Lung microvascular endothelial cell (primary cell): ENCODE results near the gene C20orf141. TPM values are rescaled to one million over a fixed set of nuclear protein-coding genes. Genes with fewer than 3 reads are reported as not detected.

Experiments used
- DNase-seq, 2 donors: peaks; one replicate each; pipeline versions ENCODE4 v3.0.0 to v3.0.0-alpha.2; 2010; ENCODE audit warnings: low read depth in 2 of 2
- total RNA-seq: library from RNA; depleted of rRNA; stranded (reverse); fragments of >200 nt; gene quantifications from 2 replicates; pipeline ENCODE4 v1.2.1, GENCODE V29; 2014

C20orf141 gene
- total RNA-seq, 1 donor from 2014 or later, result not detected

DNA sequence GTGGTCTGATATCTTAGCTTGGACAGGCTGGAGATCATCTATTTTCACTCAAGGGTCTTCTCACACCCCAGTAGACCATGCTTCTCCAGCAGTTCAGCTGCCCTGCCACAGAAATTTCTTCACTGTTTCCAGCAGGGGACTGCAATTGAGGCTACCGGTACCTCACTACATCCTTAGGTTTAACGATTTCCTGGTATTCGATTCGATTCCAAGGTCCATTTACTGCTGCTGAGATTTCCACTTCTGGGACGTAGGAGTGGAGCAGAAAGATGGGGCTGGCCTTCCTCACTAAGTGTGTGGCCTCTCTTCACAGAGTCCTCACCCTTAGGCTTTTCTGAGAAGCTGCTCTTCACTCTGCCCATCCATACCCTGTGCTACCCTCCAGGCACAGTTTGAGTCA lies 31.9 kb downstream of the C20orf141 start:
- DNase-seq, result no peak

DNA sequence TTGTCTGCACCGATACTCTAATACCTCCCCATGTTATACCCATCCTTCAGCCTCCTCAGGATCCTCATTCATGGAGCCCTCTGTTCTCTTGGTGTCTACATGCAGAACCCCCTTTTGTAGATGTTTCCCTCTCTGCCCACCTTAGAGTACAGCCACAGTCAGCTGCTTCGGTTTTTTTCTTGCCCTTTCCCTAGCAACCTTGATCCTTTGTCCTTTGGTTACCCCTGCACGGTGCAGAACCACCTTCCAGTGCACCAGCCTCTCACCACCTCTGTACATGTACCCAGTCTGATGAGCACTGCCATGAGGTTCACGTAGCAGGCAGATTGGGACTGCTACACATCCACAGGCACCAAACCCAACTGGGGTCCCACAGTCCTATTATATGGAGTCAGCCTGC lies 33.0 kb downstream of the C20orf141 start:
- DNase-seq, result no peak

DNA sequence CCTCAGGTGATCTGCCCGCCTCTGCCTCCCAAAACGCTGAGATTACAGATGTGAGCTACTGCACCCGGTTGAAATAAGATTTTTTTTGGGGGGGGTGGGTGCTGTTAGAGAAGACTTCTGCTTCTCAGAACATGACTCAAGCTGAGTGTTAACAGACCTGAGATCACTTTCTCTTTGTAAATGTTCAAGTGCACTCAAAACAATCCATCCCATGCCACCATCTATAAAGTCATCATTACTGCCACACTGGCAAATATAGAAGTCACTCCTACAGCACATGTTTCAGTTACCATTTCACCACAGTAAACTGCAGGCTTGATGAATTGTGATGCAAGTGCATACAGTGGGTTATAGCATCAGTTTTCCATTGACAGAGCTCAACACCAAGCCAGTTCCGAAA lies 34.7 kb downstream of the C20orf141 start:
- no peak for DNase-seq

DNA sequence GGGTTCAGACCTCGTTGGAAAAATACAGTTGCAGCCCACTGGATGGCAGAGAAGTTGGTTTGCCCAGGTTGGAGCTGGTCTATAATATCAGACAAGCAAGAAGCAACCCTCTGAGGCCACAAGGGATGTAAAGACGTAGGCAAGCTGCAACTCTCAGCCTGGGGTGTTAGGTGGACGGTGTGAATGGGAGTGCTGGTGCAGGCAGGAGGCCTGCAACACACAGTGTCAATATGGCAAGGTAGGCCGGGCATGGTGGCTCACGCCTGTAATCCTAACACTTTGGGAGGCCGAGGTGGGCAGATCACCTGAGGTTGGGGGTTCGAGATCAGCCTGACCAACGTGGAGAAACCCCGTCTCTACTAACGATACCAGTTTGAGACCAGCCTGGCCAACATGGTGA lies 36.3 kb downstream of the C20orf141 start:
- DNase-seq, result no peak

DNA sequence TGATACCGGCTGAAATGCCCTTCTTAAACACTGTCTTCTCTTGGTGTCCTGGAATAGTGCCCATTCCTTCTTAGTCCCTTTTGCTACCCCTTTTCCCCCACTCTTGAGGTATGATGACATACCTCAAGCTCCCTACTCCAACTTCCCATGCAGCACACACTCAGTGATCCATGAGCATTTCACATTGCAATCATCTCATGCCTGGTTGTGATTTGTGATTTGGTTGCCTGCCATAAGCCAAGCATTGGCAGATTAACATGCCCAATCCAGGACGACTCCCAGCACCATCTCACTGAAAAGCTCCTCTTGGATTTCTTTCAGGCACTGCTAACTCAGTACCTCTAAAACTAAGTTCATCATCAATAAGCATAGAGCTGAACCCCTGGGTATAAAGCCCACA lies 43.8 kb downstream of the C20orf141 start:
- DNase-seq, result no peak

DNA sequence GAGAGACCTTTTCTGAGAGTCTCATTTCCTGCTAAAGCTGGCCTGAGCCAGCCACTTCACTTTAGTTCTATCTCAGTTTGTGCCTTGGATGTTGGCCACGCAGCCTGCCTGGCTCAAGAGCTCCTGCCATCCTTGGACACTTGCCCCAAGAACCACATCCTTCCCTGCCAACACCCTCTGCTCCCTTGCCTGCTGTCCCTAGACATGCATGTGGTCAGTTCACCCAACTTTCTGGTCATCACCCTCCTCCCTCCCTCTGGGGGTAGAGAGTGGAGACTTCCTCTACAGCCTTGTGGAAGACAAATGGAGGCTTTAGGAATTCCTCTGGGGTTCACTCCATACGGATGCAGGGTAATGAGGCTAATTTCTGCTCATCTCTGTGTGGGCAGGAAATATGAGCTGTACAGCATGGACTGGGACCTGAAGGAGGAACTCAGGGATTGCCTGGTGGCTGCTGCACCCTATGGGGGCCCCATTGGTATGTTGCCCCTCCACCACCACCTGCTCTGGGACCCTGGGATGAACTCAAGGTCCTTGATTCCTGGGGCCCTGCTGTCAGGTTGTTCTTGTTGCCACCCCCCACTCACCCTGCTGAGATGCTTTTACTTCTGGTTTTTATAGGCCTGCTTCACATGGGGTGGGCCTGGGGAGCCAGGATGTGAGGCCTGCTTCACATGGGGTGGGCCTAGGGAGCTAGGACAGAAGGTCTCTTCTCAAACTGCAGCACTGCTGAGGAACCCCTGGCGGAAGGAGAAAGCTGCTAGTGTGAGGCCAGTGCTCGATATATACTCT lies 44.7 kb downstream of the C20orf141 start:
- no peak for DNase-seq

DNA sequence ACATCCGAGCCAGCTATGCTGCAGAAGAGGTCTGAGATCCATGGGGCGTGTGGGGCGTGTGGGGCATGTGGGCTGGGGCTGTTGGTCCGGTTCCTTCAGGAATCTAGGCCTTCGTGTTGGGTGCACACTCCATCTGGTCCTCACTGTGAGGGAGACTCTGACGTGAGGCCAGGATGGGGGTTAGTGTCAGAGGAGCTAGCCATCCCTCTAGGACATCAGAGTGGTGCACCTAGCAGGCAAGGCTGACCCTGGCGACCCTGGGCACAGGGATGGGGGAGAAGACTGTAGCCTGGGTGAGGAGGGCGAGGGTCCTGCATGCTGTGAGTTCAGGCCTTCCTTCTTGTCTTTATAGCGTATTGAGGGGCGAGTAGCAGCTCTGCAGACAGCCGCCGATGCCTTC lies 49.8 kb downstream of the C20orf141 start:
- no peak for DNase-seq

DNA sequence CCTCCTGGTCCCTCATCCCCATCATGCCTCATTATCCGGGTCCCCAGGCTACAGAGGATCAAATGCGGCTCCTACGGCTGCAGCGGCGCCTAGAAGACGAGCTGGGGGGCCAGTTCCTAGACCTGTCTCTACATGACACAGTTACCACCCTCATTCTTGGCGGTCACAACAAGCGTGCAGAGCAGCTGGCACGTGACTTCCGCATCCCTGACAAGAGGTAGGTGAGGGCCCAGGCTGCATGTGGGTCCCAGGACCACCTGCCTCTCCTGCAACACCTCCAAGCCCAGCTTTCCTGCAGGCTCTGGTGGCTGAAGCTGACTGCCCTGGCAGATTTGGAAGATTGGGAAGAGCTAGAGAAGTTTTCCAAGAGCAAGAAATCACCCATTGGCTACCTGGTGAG lies 50.3 kb downstream of the C20orf141 start:
- DNase-seq, result no peak

Other genes with a start within 250 kb of the C20orf141 start
- 99.8 and 125 TPM in 2 replicates for gene NOP56, start 162.4 kb upstream of the C20orf141 start, total RNA-seq
- 95.5 and 95.8 TPM in 2 replicates for gene IDH3B, start 150.8 kb upstream of the C20orf141 start, total RNA-seq
- gene EBF4, start 122.2 kb upstream of the C20orf141 start, total RNA-seq, result 0.87 and 3.8 TPM in 2 replicates
- 0.22 and 0.79 TPM in 2 replicates for gene CPXM1, start 14.4 kb upstream of the C20orf141 start, total RNA-seq
- gene TMEM239, start 1.4 kb downstream of the C20orf141 start, total RNA-seq, result not detected in 2 replicates
- 9.4 and 21.2 TPM in 2 replicates for gene PCED1A, start 25.7 kb downstream of the C20orf141 start, total RNA-seq
- 35.1 and 39.1 TPM in 2 replicates for gene VPS16, start 25.8 kb downstream of the C20orf141 start, total RNA-seq
- 19.8 and 22.2 TPM in 2 replicates for gene PTPRA, start 58.5 kb downstream of the C20orf141 start, total RNA-seq
- not detected in 2 replicates for gene GNRH2, start 228.6 kb downstream of the C20orf141 start, total RNA-seq
- 28.8 and 32.1 TPM in 2 replicates for gene MRPS26, start 231.1 kb downstream of the C20orf141 start, total RNA-seq